Stimulated activated memory B cell treated with anti-CD40 and anti-IgM and Interleukin-4, amounts not matched to agents 10 μg/mL and 1 μg/mL and 100 μg/mL, for 72 hours (primary cell): ENCODE data around the gene TMEM52B.
"Not testable (repeated sequence)": the region's sequence is repeated elsewhere in the genome, so short reads cannot be mapped to it uniquely, and the experiment has no call there.

ENCODE experiments used
- ATAC-seq: fragments of 150-1000 bp; cut with Tn5 transposase; 2 replicates; pipeline ENCODE4 v1.10.0; 2021
- H3K27ac Mint-ChIP-seq: one replicate; pipeline ENCODE4 v1.8.0; 2022; ENCODE audit warnings: mild to moderate bottlenecking, mixed read lengths
- H3K27me3 Mint-ChIP-seq: one replicate; pipeline ENCODE4 v1.8.0; 2022; ENCODE audit warnings: mixed read lengths
- H3K36me3 Mint-ChIP-seq: one replicate; pipeline ENCODE4 v1.8.0; 2022; ENCODE audit warnings: mixed read lengths
- H3K4me1 Mint-ChIP-seq: one replicate; pipeline ENCODE4 v1.8.0; 2022; ENCODE audit warnings: mixed read lengths
- H3K4me3 Mint-ChIP-seq: one replicate; pipeline ENCODE4 v1.8.0; 2022; ENCODE audit warnings: mild to moderate bottlenecking, moderate library complexity, mixed read lengths
- H3K9me3 Mint-ChIP-seq: one replicate; pipeline ENCODE4 v1.8.0; 2022; ENCODE audit warnings: mixed read lengths

Gene TMEM52B

GRCh38 chr12:10213168-10214135, 34.6 kb downstream of the TMEM52B start:
- H3K36me3 Mint-ChIP-seq = no peaks in the 10 kb centered on the region
- H3K27me3 Mint-ChIP-seq = peaks cover 29% of the 10 kb centered on the region
- H3K27ac Mint-ChIP-seq = peak overlapping the region; percentile 81
- H3K9me3 Mint-ChIP-seq = peaks cover 2% of the 10 kb centered on the region
- peak overlapping the region; percentile 92 for H3K4me3 Mint-ChIP-seq
- ATAC-seq = peak; percentile 73
- H3K4me1 Mint-ChIP-seq = peaks cover 23% of the 10 kb centered on the region

DNA sequence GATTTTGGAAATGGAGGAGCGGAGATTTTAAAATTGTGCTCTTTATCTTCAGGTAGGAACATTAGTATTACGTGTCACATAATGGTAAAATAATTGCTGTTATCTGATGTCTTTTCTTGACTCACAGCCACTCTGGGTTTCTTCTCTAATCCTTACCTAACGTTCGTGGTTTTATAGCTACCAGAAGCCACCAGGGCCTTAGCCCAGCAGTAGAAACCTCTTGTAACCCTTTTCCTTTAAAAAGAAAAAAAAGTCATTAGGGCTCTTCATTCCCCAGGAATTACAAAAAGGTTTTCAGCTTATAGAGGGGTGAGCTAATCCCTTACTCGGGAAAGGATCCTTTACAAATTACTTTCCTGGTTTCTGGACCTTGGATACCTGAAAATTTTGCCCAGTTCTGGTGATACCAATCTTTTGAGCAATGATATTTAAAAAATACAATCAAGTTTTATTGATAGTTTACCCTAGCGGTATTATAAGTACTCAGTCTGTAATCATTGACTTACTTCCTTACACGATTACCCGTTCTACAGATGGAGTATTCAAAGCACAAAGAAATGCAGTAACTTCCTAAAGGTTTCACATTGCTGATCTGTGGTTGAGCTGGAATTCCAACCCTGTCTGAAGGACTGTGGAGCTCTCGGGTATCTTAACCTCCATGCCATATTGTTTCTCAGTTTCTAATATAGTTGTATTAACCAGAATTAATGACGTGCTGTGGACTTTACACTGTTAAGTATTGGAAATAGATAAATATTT, 35.5 kb downstream of the TMEM52B start:
- Mint-ChIP-seq H3K9me3 (no peaks in the 10 kb centered on the region), H3K4me3 (peak overlapping the region; percentile 92), H3K36me3 (no peaks in the 10 kb centered on the region), H3K4me1 (peaks cover 23% of the 10 kb centered on the region), H3K27ac (no peak overlapping the region), H3K27me3 (peaks cover 29% of the 10 kb centered on the region)
- no peak for ATAC-seq

GRCh38 chr12:10214895-10215267, 36.0 kb downstream of the TMEM52B start:
- Mint-ChIP-seq H3K4me3 (no peak overlapping the region), H3K27me3 (peaks cover 29% of the 10 kb centered on the region), H3K9me3 (no peaks in the 10 kb centered on the region), H3K27ac (no peak overlapping the region), H3K36me3 (no peaks in the 10 kb centered on the region), H3K4me1 (peaks cover 23% of the 10 kb centered on the region)
- no peak for ATAC-seq

GRCh38 chr12:10215436-10215835, 36.6 kb downstream of the TMEM52B start:
- H3K27ac Mint-ChIP-seq = no peak overlapping the region
- H3K9me3 Mint-ChIP-seq = no peaks in the 10 kb centered on the region
- peaks cover 29% of the 10 kb centered on the region for H3K27me3 Mint-ChIP-seq
- H3K36me3 Mint-ChIP-seq = no peaks in the 10 kb centered on the region
- H3K4me3 Mint-ChIP-seq = no peak overlapping the region
- H3K4me1 Mint-ChIP-seq = peaks cover 23% of the 10 kb centered on the region
- ATAC-seq = no peak

DNA sequence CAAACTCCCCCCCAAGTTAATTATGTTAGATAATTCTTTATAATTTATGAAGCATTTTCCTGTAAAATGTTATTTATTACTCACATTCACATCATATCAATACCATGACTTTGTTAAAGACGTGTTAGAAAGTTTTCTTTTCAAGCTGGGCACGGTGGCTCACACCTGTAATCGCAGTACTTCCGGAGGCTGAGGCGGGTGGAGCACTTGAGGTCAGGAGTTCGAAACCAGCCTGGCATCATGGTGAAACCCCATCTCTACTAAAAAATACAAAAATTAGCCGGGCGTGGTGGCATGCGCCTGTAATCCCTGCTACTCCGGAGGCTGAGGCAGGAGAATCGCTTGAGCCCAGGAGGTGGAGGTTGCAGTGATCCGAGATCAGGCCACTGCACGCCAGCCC, 37.1 kb downstream of the TMEM52B start:
- Mint-ChIP-seq H3K27me3 (peaks cover 29% of the 10 kb centered on the region), H3K4me1 (peaks cover 23% of the 10 kb centered on the region)
- not testable (repeated sequence) for ATAC-seq, H3K36me3 Mint-ChIP-seq, H3K4me3 Mint-ChIP-seq, H3K27ac Mint-ChIP-seq, H3K9me3 Mint-ChIP-seq

GRCh38 chr12:10218021-10218420, 39.2 kb downstream of the TMEM52B start:
- H3K36me3 Mint-ChIP-seq = no peaks in the 10 kb centered on the region
- H3K4me3 Mint-ChIP-seq = no peak overlapping the region
- no peak overlapping the region for H3K27ac Mint-ChIP-seq
- H3K27me3 Mint-ChIP-seq = peaks cover 19% of the 10 kb centered on the region
- no peaks in the 10 kb centered on the region for H3K9me3 Mint-ChIP-seq
- ATAC-seq = no peak
- peaks cover 10% of the 10 kb centered on the region for H3K4me1 Mint-ChIP-seq

DNA sequence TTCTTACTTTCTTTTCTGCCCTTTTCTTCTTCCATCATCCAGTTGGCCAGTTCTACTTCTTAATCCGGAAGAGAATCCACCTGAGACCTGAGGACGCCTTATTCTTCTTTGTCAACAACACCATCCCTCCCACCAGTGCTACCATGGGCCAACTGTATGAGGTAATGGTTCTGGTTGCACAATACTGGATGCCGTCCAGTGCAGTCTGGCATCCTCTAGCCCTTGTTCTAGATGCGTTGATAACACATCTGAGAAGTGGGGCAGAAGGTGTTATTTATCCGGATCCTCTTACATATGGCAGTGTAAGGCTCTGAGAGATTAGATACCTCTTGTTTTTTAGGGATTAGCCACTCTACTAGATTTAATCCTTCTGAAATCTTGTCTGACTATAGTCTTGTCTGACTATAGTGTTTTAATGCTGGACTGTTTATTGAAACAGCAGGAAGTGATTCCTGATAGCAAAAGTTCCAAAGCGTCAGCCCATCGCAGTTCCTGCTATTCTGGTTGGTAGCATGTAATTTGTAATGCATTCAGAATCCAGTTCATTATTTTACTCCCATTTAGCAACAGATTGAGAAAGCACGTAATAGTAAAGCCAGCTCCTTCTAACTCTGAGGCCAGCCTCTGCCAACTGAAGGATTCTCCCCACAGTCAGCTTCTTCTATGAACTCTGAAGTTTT, 41.7 kb downstream of the TMEM52B start:
- H3K36me3 Mint-ChIP-seq = no peaks in the 10 kb centered on the region
- H3K9me3 Mint-ChIP-seq = no peaks in the 10 kb centered on the region
- peaks cover 8% of the 10 kb centered on the region for H3K27me3 Mint-ChIP-seq
- H3K4me3 Mint-ChIP-seq = no peak overlapping the region
- no peaks in the 10 kb centered on the region for H3K4me1 Mint-ChIP-seq
- no peak for ATAC-seq
- no peak overlapping the region for H3K27ac Mint-ChIP-seq

GRCh38 chr12:10221846-10222245, 43.0 kb downstream of the TMEM52B start:
- Mint-ChIP-seq H3K27me3 (no peaks in the 10 kb centered on the region), H3K36me3 (no peaks in the 10 kb centered on the region), H3K27ac (no peak overlapping the region), H3K4me3 (no peak overlapping the region), H3K4me1 (no peaks in the 10 kb centered on the region), H3K9me3 (no peaks in the 10 kb centered on the region)
- no peak for ATAC-seq

DNA sequence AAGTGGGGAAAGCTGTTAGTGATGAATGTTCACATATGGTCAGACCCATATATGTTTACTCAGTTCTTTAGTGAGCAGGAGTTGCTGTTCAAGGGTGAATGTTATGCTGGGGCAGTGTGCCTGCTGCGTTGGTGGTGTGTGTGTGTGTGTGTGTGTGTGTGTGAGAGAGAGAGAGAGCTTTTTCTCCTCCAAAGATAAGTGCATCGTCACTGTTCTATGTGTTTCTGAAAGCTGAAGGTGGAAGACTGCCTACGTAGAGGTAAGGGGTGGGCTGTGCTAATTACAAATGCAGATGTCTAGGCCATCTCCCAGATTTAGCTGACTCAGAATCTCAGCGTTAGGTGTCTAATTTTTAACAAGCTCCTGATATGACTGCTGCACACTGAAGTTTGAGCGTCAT, 44.4 kb downstream of the TMEM52B start:
- Mint-ChIP-seq H3K36me3 (no peaks in the 10 kb centered on the region), H3K4me1 (peaks cover 5% of the 10 kb centered on the region), H3K27ac (no peak overlapping the region), H3K9me3 (no peaks in the 10 kb centered on the region), H3K27me3 (no peaks in the 10 kb centered on the region), H3K4me3 (no peak overlapping the region)
- ATAC-seq = no peak

- not testable (repeated sequence) for H3K4me1 Mint-ChIP-seq, H3K36me3 Mint-ChIP-seq, ATAC-seq, H3K27ac Mint-ChIP-seq, H3K9me3 Mint-ChIP-seq, H3K4me3 Mint-ChIP-seq, H3K27me3 Mint-ChIP-seq
These were observed 46.6 kb downstream of the TMEM52B start for GRCh38 chr12:10225426-10225825.

DNA sequence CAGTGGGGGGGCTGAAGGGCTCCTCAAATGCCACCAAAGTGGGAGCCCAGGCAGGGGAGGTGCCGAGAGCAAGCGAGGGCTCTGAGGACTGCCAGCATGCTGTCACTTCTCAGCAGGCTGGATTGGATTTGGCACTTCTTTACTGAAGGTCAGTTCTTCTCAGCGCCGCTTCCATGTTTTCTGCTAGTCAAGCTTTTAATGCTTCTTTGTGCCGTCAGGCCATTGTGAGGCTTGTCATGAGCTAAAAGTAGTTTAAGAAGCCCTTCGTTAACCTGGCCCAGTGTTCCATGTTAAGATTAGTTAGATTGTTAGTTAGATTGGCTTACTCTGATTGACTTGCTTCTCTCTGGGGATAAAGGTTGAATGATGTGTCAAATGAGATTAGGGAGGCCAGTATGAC, 47.3 kb downstream of the TMEM52B start:
- Mint-ChIP-seq H3K27ac (no peak overlapping the region), H3K4me1 (peaks cover 5% of the 10 kb centered on the region), H3K36me3 (no peaks in the 10 kb centered on the region), H3K27me3 (no peaks in the 10 kb centered on the region), H3K9me3 (no peaks in the 10 kb centered on the region), H3K4me3 (no peak overlapping the region)
- no peak for ATAC-seq

GRCh38 chr12:10226731-10227130, 47.9 kb downstream of the TMEM52B start:
- no peak overlapping the region for H3K27ac Mint-ChIP-seq
- no peaks in the 10 kb centered on the region for H3K36me3 Mint-ChIP-seq
- no peak for ATAC-seq
- H3K9me3 Mint-ChIP-seq = no peaks in the 10 kb centered on the region
- no peak overlapping the region for H3K4me3 Mint-ChIP-seq
- peaks cover 5% of the 10 kb centered on the region for H3K4me1 Mint-ChIP-seq
- H3K27me3 Mint-ChIP-seq = no peaks in the 10 kb centered on the region

DNA sequence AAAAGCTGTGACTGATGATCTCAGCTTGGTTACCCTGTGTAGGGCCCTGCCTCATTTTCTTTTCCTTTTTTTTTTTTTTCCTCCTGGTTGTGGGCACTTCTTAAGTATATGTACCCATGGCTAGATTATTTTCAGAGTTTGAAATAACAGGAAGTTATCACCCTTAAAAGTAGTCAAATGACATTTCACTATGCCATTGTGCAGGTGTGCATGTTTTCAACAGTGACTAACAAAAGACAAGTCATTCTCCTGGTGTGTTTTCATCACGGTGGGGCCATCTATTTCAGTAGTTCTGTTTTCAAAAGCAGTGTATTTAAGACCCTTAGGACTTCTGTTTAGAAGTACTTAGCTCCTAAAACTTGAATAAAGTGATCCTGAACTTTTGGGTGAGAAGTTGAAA, 48.8 kb downstream of the TMEM52B start:
- Mint-ChIP-seq H3K27me3 (no peaks in the 10 kb centered on the region), H3K27ac (no peak overlapping the region), H3K4me1 (peaks cover 5% of the 10 kb centered on the region), H3K9me3 (no peaks in the 10 kb centered on the region), H3K4me3 (no peak overlapping the region), H3K36me3 (no peaks in the 10 kb centered on the region)
- ATAC-seq = no peak

GRCh38 chr12:10234562-10234961, 55.7 kb downstream of the TMEM52B start:
- Mint-ChIP-seq H3K27ac (no peak overlapping the region), H3K4me1 (no peaks in the 10 kb centered on the region), H3K9me3 (peaks cover 7% of the 10 kb centered on the region), H3K27me3 (peaks cover 6% of the 10 kb centered on the region), H3K36me3 (no peaks in the 10 kb centered on the region), H3K4me3 (no peak overlapping the region)
- ATAC-seq = no peak
